Gastroesophageal sphincter (tissue), 4 donors: ENCODE data around the gene USP5. TPM values are rescaled to one million over a fixed set of nuclear protein-coding genes. Genes with fewer than 3 reads are reported as not detected.
A peak's percentile ranks its signal among the peaks of the same experiment; 100 is the strongest.
"Not testable (repeated sequence)": the region's sequence is repeated elsewhere in the genome, so short reads cannot be mapped to it uniquely, and the experiment has no call there.

ENCODE experiments used
- ATAC-seq: fragments of 150-250 bp; one replicate; pipeline ENCODE4 v1.9.1; 2016; ENCODE audit warnings: mild to moderate bottlenecking, moderate library complexity
- H3K27ac ChIP-seq, 4 donors: fragments of 200-600 bp; sonication (generic) in 3 of 4; 1 replicate in 3 of 4; 2 replicates in 1 of 4; pipeline ENCODE4 v1.5.1; 2016 to 2019
- H3K27me3 ChIP-seq: fragments of 200-600 bp; sonication (generic); one replicate; pipeline ENCODE4 v1.5.1; 2019
- H3K36me3 ChIP-seq, 2 donors: fragments of 200-600 bp; sonication (generic); one replicate each; pipeline ENCODE4 v1.5.1; 2019; ENCODE audit warnings: control low read depth in 1 of 2
- H3K4me1 ChIP-seq, 3 donors: fragments of 200-600 bp; sonication (generic); 1 replicate in 2 of 3; 2 replicates in 1 of 3; pipeline ENCODE4 v1.5.1; 2016 to 2019; ENCODE audit warnings: control low read depth in 2 of 3
- H3K4me3 ChIP-seq, 2 donors: fragments of 200-600 bp; sonication (generic); one replicate each; pipeline ENCODE4 v1.5.1; 2019; ENCODE audit warnings: mild to moderate bottlenecking in 1 of 2, moderate library complexity in 1 of 2
- H3K9me3 ChIP-seq, 3 donors: fragments of 200-600 bp; sonication (generic); one replicate each; pipeline ENCODE4 v1.5.1; 2017 to 2019; ENCODE audit warnings: control low read depth in 2 of 3
- EP300 ChIP-seq: sonication (generic); formaldehyde crosslinking; IDR thresholded peaks from one replicate; pipeline ENCODE4 v1.6.1; 2017; ENCODE audit warnings: antibody characterized with exemption, mild to moderate bottlenecking
- POLR2A ChIP-seq, 2 donors: fragments of 450-650 bp; IDR thresholded peaks; one replicate each; pipeline ENCODE4 v1.6.1; 2017; ENCODE audit warnings: antibody characterized with exemption in 2 of 2, mild to moderate bottlenecking in 2 of 2, moderate library complexity in 1 of 2
- POLR2AphosphoS5 ChIP-seq: sonication (generic); formaldehyde crosslinking; IDR thresholded peaks from one replicate; pipeline ENCODE4 v1.6.1; 2017; ENCODE audit warnings: antibody characterized with exemption
- WGBS, 2 donors: methylation state at CpG; one replicate each; pipeline ENCODE4 v1.1.5; 2018; ENCODE audit warnings: low coverage in 1 of 2; 5-methylcytosine and 5-hydroxymethylcytosine counted together
- total RNA-seq, 4 donors: library from RNA; depleted of rRNA; stranded (reverse); fragments of >200 nt; gene quantifications; one replicate each; pipeline ENCODE4 v1.1.0, GENCODE V29; 2016
- TF ChIP-seq, protein P1 (sequence below), 4 experiments: fragments of 200-600 bp in 2 of 4; fragments of 450-650 bp in 2 of 4; sonication (generic) in 1 of 4; IDR thresholded peaks; one replicate each; pipeline ENCODE4 v1.5.1; 2017 to 2019; ENCODE audit warnings: antibody characterized with exemption in 4 of 4, mild to moderate bottlenecking in 2 of 4, moderate library complexity in 2 of 4

USP5 gene
- total RNA-seq, 4 donors from 2014 or later = 43.4 to 70.9 (median 65.0) TPM

DNA sequence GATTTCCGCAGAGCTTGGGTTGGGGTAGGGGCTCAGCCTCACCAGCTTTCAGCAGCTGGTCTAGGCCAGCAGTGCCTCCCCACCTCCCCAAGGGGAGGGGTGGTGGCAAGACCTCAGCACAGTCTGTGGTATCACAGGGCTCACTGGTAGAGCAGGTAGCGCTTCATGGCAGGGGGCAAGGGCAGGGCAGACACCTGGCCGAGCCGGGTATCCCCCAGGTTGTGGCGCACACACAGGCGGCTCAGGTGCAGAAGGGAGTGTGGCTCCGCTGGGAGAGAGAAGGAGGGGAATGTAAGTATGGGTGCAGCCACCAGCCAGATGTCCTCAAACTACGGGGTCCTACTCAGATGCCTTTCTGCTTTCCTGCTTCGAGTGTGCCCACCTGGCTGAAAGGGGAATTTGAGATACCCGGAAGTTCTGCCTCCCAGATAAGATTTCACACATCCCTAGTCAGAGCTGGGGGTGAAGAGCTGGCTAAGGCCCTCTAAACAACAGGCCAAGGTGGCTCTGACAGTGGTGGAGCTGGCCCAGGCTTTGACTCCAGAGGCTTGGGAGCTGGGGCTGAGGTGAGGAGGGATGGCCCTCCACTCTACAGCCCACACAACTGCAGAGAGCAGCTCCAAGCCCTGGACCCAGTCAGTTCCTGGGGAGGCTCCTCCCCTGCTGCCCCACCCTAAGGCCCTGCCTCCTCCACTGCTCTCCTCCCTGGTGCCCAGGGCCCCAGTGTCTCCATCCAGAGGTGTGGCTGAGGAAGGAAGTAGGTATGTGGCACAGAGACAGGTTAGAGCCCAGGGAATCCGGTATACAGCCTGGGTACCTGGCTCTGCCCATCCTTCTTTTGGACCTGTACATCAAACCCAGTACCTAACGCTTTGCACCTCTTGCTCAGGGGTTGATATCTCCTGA lies 19.4 kb downstream of the USP5 start:
- Histone ChIP-seq H3K4me1 (peaks cover 0 to 70% (median 36%) of the 10 kb centered on the region in 3 donors), H3K27ac (peak overlapping the region in 3 of 4 donors; percentile 85 to 94 (median 89)), H3K4me3 (peak overlapping the region in 1 of 2 donors; percentile 84), H3K36me3 (peaks cover 0 to 35% of the 10 kb centered on the region in 2 donors), H3K9me3 (no peaks in the 10 kb centered on the region), H3K27me3 (no peaks in the 10 kb centered on the region)
- TF ChIP-seq EP300 (no peak), POLR2AphosphoS5 (no peak), POLR2A (IDR thresholded peaks at IDR 0.05) (no peak)
- TF ChIP-seq, protein P1, sequence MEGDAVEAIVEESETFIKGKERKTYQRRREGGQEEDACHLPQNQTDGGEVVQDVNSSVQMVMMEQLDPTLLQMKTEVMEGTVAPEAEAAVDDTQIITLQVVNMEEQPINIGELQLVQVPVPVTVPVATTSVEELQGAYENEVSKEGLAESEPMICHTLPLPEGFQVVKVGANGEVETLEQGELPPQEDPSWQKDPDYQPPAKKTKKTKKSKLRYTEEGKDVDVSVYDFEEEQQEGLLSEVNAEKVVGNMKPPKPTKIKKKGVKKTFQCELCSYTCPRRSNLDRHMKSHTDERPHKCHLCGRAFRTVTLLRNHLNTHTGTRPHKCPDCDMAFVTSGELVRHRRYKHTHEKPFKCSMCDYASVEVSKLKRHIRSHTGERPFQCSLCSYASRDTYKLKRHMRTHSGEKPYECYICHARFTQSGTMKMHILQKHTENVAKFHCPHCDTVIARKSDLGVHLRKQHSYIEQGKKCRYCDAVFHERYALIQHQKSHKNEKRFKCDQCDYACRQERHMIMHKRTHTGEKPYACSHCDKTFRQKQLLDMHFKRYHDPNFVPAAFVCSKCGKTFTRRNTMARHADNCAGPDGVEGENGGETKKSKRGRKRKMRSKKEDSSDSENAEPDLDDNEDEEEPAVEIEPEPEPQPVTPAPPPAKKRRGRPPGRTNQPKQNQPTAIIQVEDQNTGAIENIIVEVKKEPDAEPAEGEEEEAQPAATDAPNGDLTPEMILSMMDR (IDR thresholded peaks at IDR 0.05) = no peak
- WGBS, 2 donors = 46% methylated on average over 2 of the region's 12 CpGs; no CpG with 5 or more reads in 1 of the 2 donors
- no peak for ATAC-seq

DNA sequence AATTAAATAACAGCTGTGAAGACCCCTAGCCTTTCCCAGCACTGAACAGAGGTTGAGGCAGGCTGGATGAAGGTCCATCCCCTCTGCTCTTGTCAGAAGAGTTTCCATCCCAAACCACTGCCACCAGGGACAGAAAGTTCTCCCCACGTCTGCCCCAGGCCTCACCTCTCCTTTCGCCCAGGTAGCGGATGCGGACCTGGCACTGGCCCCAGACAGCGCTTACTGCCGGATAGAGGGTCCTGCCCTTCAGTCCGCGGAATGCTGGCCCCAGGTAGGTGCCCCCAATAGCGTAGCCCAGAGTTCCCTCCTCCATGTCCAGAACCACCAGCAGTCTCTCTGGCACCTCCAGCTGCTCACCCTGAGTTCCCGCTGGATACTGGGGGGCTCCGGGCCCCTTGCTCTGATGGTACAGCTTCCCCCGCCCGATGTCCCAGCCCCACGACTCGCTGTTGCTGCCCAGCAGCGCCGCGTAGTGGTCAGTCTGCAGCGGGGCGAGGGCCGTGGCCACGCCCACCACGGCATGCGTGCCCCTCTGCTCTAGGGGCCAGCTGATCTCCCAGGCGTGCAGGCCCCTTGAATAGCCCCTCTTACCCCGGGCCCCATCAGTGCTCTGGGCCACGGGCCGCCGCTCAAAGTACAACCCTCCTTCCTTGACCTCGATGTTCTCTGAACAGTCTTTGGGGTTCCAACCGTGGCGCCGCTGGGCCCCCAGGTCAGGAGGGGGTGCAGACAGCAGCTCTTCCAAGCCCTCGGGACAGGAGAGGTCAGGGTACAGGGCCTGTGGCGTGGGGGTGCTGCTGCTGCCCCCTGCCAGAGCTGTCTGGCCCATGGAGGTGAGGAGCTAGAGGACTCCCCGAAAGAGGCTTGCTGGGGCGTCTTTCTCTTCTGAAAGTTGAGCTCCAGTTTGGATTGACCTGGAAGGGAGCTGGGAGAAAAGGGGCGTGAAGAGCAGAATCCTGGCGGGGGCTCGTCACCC lies 20.4 kb downstream of the USP5 start:
- Histone ChIP-seq H3K36me3 (peaks cover 0 to 34% of the 10 kb centered on the region in 2 donors), H3K9me3 (no peaks in the 10 kb centered on the region), H3K4me1 (peaks cover 0 to 63% (median 33%) of the 10 kb centered on the region in 3 donors), H3K4me3 (peak overlapping the region; percentile 50 to 84), H3K27me3 (no peaks in the 10 kb centered on the region), H3K27ac (peak overlapping the region; percentile 41 to 94 (median 87))
- WGBS, 2 donors = 0% methylated on average over 8 to 14 of the region's 40 CpGs
- no peak for TF ChIP-seq EP300
- TF ChIP-seq POLR2AphosphoS5 = peak; percentile 66
- TF ChIP-seq, protein P1 (IDR thresholded peaks at IDR 0.05) = peak in 3 of 4 experiments; percentile 88 to 96 (median 91)
- peak in 1 of 2 donors; percentile 18 for TF ChIP-seq POLR2A (IDR thresholded peaks at IDR 0.05)
- ATAC-seq = peak; percentile 65

DNA sequence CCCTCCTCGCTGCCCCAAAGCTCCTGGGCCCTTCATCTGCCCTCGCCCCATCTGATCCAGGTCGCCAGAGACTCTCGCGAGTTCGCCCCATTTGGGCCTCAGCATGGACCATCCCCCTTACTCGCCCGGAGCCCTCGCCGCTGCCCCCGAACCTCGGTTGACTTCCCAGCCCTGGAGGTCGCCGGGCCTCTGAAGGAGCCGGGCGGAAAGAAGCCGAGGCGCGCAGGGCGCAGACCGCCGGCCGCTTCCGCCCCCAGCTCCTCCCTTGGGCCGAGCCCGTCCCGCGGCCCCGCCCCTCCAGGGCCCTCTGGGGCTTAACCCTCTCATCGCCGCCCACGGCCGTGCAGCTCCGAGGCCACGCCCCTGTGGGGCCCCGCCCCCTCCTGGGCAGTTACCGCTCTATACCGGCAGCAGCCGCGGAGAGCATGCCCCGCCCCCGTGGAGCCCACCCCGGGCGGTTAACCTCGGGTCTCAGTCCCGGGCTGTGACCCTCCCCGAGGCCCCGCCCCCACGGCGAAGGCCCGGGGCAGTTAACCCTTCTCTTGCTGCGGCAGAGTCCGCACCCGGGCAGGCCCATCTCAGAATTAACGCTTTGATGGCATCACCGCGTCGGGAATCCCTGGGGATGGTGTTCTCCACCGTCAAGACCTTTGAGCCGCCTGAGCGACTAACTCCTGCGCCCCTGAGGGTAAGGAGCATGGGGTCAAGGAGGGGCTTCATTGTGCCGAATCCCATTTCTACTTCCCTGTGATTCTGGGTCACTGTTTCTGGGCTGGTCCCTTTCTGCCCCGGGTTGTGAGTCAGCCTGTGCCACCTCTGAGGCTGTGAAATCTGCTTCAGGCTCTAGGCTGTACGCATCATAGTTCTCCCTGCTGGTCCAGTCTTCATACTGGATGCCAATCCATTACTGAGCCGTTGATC lies 21.4 kb downstream of the USP5 start, which contains the start of gene SPSB2:
Gene SPSB2, minus strand, starts transcription at position 210 of the 921 bp plus-strand sequence. CDS start 402 bp downstream, outside the sequence.
- 0% methylated on average over 6 of the region's 66 CpGs; no CpG with 5 or more reads in 1 of the 2 donors for WGBS, 2 donors
- TF ChIP-seq, protein P1 (IDR thresholded peaks at IDR 0.05) = peak in 1 of 4 experiments; percentile 31
- TF ChIP-seq POLR2AphosphoS5 = peak; percentile 54
- no peak for TF ChIP-seq EP300
- TF ChIP-seq POLR2A (IDR thresholded peaks at IDR 0.05) = peak; percentile 58 to 66
- peaks cover 0 to 58% (median 30%) of the 10 kb centered on the region in 3 donors for H3K4me1 ChIP-seq
- peaks cover 0 to 34% of the 10 kb centered on the region in 2 donors for H3K36me3 ChIP-seq
- H3K27ac ChIP-seq = peak within 1 kb of the TSS; percentile 41 to 94 (median 87)
- no peaks in the 10 kb centered on the region for H3K27me3 ChIP-seq
- peak within 1 kb of the TSS; percentile 50 to 84 for H3K4me3 ChIP-seq
- peak; percentile 91 for ATAC-seq
- no peaks in the 10 kb centered on the region for H3K9me3 ChIP-seq

DNA sequence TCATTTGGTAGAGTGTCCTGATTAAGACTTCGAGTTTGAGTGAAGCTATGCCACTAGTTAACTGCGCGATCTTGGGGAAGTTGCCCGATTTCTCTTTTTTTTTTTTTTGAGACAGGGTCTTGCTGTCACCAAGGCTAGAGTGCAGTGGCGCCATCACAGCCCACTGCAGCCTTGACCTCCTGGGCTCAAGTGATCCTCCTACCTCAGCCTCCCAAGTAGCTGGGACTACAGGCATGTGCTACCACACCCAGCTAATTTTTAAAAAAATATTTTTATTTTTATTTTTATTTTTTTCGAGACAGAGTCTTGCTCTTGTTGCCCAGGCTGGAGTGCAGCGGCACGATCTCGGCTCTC lies 22.0 kb downstream of the USP5 start:
- not testable (repeated sequence) for ATAC-seq
- WGBS, 2 donors = 43 to 44% methylated on average over 8 to 9 of the region's 9 CpGs
- H3K4me1 ChIP-seq = peaks cover 0 to 52% (median 24%) of the 10 kb centered on the region in 3 donors

DNA sequence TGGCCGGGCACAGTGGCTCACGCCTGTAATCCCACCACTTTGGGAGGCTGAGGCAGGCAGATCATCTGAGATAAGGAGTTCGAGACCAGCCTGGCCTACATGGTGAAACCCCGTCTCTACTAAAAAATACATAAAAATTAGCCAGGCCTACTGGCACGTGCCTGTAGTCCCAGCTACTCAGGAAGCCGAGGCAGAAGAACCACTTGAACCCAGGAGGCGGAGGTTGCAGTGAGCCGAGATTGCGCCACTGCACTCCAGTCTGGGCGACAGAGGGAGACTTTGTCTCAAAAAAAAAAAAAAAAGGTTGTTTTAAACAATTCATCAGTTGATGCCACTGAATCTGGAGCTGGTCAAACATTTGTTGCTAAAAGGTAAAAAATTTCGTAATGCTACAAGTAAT lies 27.9 kb downstream of the USP5 start:
- ATAC-seq, H3K4me1 ChIP-seq, H3K27ac ChIP-seq, H3K9me3 ChIP-seq, H3K4me3 ChIP-seq, H3K27me3 ChIP-seq: not testable (repeated sequence)
- peaks cover 0 to 32% of the 10 kb centered on the region in 2 donors for H3K36me3 ChIP-seq
- WGBS, 2 donors = 73 to 93% methylated on average over 3 to 5 of the region's 11 CpGs

More for the DNA sequence above, 22.0 kb downstream of the USP5 start:
- peak overlapping the region; percentile 41 to 94 (median 87) for H3K27ac ChIP-seq
- H3K27me3 ChIP-seq, H3K9me3 ChIP-seq: not testable (repeated sequence)
- peak overlapping the region; percentile 50 to 84 for H3K4me3 ChIP-seq
- peaks cover 0 to 30% of the 10 kb centered on the region in 2 donors for H3K36me3 ChIP-seq
